NCI-H446 (cell line): ENCODE results near the gene NCAPD2.

Experiments
- DNase-seq, 2 experiments: peaks; one replicate each; lab custom pipeline; 2025; lab: John Stamatoyannopoulos, UW

Gene NCAPD2

DNA sequence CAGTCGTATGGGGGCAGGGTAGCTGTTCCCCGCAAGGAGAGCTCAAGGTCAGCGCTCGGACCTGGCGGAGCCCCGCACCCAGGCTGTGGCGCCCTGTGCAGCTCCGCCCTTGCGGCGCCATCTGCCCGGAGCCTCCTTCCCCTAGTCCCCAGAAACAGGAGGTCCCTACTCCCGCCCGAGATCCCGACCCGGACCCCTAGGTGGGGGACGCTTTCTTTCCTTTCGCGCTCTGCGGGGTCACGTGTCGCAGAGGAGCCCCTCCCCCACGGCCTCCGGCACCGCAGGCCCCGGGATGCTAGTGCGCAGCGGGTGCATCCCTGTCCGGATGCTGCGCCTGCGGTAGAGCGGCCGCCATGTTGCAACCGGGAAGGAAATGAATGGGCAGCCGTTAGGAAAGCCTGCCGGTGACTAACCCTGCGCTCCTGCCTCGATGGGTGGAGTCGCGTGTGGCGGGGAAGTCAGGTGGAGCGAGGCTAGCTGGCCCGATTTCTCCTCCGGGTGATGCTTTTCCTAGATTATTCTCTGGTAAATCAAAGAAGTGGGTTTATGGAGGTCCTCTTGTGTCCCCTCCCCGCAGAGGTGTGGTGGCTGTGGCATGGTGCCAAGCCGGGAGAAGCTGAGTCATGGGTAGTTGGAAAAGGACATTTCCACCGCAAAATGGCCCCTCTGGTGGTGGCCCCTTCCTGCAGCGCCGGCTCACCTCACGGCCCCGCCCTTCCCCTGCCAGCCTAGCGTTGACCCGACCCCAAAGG lies 41.2 kb downstream of the NCAPD2 start:
- DNase-seq, result peak; percentile 44 to 76

DNA sequence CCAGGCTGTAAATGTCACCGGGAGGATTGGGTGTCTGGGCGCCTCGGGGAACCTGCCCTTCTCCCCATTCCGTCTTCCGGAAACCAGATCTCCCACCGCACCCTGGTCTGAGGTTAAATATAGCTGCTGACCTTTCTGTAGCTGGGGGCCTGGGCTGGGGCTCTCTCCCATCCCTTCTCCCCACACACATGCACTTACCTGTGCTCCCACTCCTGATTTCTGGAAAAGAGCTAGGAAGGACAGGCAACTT lies 41.7 kb downstream of the NCAPD2 start:
- no peak for DNase-seq

DNA sequence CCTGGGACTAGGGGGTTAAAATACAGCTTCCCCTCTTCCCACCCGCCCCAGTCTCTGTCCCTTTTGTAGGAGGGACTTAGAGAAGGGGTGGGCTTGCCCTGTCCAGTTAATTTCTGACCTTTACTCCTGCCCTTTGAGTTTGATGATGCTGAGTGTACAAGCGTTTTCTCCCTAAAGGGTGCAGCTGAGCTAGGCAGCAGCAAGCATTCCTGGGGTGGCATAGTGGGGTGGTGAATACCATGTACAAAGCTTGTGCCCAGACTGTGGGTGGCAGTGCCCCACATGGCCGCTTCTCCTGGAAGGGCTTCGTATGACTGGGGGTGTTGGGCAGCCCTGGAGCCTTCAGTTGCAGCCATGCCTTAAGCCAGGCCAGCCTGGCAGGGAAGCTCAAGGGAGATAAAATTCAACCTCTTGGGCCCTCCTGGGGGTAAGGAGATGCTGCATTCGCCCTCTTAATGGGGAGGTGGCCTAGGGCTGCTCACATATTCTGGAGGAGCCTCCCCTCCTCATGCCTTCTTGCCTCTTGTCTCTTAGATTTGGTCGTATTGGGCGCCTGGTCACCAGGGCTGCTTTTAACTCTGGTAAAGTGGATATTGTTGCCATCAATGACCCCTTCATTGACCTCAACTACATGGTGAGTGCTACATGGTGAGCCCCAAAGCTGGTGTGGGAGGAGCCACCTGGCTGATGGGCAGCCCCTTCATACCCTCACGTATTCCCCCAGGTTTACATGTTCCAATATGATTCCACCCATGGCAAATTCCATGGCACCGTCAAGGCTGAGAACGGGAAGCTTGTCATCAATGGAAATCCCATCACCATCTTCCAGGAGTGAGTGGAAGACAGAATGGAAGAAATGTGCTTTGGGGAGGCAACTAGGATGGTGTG lies 42.3 kb downstream of the NCAPD2 start:
- no peak for DNase-seq

DNA sequence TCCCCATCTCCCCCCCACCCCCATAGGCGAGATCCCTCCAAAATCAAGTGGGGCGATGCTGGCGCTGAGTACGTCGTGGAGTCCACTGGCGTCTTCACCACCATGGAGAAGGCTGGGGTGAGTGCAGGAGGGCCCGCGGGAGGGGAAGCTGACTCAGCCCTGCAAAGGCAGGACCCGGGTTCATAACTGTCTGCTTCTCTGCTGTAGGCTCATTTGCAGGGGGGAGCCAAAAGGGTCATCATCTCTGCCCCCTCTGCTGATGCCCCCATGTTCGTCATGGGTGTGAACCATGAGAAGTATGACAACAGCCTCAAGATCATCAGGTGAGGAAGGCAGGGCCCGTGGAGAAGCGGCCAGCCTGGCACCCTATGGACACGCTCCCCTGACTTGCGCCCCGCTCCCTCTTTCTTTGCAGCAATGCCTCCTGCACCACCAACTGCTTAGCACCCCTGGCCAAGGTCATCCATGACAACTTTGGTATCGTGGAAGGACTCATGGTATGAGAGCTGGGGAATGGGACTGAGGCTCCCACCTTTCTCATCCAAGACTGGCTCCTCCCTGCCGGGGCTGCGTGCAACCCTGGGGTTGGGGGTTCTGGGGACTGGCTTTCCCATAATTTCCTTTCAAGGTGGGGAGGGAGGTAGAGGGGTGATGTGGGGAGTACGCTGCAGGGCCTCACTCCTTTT lies 43.1 kb downstream of the NCAPD2 start:
- DNase-seq, result no peak

DNA sequence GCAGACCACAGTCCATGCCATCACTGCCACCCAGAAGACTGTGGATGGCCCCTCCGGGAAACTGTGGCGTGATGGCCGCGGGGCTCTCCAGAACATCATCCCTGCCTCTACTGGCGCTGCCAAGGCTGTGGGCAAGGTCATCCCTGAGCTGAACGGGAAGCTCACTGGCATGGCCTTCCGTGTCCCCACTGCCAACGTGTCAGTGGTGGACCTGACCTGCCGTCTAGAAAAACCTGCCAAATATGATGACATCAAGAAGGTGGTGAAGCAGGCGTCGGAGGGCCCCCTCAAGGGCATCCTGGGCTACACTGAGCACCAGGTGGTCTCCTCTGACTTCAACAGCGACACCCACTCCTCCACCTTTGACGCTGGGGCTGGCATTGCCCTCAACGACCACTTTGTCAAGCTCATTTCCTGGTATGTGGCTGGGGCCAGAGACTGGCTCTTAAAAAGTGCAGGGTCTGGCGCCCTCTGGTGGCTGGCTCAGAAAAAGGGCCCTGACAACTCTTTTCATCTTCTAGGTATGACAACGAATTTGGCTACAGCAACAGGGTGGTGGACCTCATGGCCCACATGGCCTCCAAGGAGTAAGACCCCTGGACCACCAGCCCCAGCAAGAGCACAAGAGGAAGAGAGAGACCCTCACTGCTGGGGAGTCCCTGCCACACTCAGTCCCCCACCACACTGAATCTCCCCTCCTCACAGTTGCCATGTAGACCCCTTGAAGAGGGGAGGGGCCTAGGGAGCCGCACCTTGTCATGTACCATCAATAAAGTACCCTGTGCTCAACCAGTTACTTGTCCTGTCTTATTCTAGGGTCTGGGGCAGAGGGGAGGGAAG lies 43.9 kb downstream of the NCAPD2 start:
- peak; percentile 39 to 79 for DNase-seq

DNA sequence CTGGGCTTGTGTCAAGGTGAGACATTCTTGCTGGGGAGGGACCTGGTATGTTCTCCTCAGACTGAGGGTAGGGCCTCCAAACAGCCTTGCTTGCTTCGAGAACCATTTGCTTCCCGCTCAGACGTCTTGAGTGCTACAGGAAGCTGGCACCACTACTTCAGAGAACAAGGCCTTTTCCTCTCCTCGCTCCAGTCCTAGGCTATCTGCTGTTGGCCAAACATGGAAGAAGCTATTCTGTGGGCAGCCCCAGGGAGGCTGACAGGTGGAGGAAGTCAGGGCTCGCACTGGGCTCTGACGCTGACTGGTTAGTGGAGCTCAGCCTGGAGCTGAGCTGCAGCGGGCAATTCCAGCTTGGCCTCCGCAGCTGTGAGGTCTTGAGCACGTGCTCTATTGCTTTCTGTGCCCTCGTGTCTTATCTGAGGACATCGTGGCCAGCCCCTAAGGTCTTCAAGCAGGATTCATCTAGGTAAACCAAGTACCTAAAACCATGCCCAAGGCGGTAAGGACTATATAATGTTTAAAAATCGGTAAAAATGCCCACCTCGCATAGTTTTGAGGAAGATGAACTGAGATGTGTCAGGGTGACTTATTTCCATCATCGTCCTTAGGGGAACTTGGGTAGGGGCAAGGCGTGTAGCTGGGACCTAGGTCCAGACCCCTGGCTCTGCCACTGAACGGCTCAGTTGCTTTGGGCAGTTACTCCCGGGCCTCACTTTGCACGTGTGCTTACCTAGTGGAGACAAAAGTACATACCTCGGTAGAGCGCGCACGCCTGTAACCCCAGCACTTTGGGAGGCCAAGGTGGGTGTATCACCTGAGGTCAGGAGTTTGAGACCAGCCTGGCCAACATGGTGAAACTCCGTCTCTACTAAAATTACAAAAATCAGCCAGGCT lies 44.8 kb downstream of the NCAPD2 start:
- no peak for DNase-seq

DNA sequence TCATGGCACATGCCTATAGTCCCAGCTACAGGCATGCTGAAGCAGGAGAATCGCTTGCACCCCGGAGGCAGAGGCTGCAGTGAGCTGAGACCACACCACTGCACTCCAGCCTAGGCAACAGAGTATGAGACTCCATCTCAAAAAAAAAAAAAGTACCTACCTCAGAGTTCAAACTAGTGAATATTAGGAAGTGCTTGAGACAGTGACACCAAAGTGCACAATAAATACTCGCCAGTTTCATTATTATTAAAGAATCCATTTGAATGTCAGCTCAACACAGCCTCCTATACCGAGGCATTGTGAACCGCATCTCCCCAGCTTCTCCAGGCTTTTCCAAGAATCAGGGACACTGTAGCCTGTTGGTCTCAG lies 45.4 kb downstream of the NCAPD2 start:
- DNase-seq, result no peak

DNA sequence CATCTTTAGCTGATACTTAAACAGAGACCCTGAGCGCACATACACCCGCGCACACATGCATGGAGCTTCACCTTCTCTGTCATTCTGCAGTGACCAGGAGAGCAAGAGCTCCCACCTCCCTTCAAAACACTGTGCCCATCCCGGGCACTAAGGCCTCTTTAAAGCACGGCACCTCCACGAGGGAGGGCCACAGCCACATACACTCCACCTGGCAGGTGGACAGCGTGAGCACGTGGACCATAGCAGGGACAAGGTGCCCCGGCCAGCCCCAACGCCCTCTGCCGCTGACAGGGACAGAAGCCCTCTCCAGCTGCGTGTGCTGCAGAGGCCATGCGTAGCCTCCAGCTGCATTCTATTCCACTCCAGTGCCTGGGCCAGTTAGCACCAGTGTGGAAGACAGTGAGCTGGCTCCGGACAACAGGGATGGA lies 45.8 kb downstream of the NCAPD2 start:
- no peak for DNase-seq

DNA sequence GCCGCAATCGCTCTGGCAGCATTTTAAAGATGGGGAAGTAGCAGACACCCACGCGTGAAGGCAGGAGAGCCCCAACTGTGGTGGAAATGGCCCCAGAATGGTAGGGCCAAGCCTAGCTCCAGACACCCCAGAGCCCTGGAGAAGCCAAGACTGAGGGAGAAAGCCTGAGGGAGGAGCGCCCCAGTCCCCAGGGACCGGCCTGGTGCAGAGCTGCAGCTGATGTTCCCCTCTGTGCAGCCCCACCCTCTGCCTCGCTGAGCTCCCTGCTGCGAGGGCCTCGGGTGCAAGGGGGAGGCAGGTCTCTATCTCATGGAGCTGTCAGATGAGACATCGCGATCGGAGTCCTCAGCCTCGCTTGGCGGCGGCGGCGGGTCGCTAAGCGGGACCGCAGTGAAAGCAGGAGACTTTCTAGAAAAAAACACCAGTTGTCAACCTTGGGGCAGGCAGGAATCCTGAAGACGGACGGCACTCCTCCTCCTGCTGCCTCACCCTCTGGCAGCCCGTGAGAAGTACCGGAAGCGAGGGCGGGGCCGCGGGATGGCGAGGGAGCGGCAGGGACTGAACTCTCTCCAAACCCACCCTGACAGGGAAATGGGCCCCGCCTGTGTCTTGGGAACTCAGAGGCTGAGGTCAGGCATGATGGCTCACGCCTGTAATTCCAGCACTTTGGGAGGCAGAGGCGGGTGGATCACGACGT lies 46.4 kb downstream of the NCAPD2 start:
- DNase-seq, result no peak

DNA sequence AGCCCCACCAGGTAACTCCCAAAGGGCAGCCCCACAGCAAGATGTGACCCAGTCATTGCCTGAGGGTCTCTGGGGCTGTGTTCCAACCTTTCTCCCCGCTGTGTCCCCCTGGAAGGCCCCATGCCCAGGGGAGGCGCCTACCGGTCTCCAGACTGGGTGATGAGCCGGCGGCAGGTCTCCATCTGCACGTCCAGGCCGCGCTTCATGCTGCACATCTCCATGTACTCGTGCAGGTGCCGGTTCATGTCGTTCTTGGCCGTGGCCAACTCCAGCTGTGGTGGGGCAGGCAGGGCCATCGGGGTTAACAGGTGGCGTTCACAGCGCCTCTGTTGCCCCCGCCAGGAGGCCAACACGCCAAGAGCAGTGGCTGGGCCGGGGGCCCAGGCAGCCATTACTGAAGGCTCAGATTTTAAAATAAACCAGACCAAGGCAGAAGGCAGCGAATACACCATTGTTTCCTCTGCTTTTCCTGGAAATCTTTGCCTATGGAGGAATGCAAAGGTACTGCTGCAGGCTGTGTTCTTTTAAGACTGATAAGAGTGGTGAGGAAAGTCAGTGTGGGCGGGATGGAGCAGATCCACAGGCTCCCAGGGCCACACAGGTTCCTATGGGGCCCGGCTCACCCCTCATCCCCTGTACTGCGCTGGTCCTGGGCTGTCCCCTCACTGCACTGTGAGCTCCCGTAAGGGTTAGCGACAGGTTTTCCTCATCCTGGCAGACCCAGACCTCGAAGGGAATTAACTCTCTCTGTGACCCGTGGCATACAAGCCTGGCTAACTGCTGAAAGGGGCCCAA lies 47.7 kb downstream of the NCAPD2 start:
- DNase-seq, result no peak

DNA sequence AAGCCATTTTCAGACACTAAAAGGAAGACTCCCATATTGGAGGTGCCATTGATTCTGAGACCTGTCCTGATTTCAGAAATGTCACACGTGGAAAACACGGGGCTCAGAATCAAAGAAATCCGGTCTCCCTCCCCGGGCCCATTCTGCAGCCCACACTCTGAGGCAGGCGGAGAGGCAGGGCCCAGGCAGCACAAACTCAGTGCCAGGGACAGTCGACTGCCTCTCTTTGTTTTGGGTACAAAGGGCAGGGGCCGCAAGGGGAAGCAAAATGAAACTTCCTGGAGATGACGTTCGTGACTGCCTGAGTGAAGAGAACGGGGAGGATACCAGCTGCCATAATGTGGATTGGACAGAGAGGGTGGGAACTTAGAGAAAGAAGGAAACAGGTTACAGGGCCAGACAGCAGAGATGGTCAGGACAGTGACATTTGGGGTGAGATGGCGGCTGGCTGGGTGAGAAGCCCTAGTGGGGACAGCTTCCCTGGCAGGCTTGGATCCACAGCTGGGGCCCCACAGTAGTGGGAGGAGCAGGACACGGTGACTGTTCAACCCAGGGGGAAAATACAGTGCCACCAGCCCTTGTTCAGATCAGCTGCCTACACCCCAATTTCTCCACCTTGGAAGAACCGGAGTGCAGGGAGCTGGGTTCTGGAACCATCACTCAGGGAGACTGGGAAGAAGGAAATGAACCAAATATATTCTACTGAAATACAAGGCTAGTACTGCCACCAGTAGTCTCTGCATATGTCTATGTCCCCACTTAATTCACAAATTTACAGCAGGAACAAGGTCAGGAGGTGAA lies 48.5 kb downstream of the NCAPD2 start:
- DNase-seq, result no peak

DNA sequence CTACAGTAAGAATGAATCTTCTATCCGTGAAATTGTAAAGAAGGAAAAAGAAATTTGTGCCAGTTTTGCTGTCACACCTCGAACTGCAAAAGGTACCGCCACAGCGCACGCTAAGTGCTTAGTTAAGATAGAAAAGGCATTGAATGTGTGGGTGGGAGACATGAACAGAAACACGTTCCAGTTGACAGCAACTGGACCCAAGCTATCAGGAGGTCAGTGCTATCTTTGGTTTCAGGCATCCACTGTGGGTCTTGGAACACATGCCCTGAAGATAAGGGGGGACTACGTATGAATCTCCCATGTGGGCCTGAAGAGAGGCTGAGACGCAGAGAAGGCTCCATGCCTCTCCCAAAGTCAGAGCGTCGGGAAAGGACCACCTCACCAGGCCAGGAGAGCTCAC lies 52.1 kb downstream of the NCAPD2 start:
- no peak for DNase-seq

DNA sequence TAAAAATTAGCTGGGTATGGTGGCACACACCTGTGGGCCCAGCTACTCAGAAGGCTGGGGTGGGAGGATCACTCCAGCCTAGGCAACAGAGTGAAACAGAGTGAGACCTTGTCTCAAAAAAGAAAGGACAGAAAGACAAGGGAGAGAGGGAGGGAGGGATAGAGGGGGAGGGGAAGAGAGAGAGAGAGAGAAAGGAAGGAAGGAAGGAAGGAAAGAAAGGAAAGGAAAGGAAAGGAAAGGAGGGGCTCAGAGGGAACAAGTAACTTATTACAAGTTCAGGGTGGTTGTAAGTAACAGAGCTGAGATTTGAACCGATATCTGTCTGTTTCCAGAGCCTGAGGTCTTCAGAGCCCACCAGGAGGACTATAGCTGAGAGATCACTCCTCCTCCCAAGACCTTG lies 53.7 kb downstream of the NCAPD2 start:
- DNase-seq, result no peak

- DNase-seq, result no peak
These were observed 54.1 kb downstream of the NCAPD2 start for GRCh38 chr12:6547987-6548386.

GRCh38 chr12:6548556-6548955 lies 54.7 kb downstream of the NCAPD2 start:
- no peak for DNase-seq

- DNase-seq, result no peak
These were observed 55.2 kb downstream of the NCAPD2 start for GRCh38 chr12:6548966-6549683.

DNA sequence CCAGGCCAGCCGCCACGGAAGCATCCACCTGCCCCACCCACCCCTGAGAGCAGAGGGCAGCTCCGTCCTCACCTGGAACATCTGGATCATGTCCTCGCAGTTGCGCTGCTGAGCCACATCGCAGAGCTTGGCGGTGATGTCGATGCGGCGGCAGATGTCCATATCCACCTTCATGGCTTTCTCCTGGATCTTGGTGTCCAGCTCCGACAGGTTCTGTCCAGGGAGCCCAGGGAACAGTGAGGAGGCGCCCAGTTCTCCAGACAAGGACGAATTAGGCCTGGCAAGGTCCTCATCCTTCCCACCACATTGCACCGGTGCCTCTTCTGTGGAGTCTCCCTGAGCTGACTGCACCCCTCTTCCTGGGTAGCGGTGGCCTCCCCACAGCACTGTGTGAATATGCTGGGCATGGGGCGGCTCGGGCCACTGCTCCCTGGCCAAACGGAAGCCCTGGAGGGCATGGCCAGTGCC lies 55.8 kb downstream of the NCAPD2 start:
- no peak for DNase-seq
